NCI-H2196 (cell line): Measurements from ENCODE around the gene CFAP47.
A peak's percentile ranks its signal among the peaks of the same experiment; 100 is the strongest.
"Not testable (repeated sequence)": the region's sequence is repeated elsewhere in the genome, so short reads cannot be mapped to it uniquely, and the experiment has no call there.

Experiments used
- DNase-seq: peaks from one replicate; lab custom pipeline; 2025; ENCODE audit not compliant: unreplicated experiment; lab: John Stamatoyannopoulos, UW

The CFAP47 gene

GRCh38 chrX:35919536-35920309 is at the start of gene CFAP47:
Gene CFAP47, plus strand, starts transcription at chrX:35919734. Its CDS starts 66 bp downstream, at chrX:35919800.
- DNase-seq: peak; percentile 2

DNA sequence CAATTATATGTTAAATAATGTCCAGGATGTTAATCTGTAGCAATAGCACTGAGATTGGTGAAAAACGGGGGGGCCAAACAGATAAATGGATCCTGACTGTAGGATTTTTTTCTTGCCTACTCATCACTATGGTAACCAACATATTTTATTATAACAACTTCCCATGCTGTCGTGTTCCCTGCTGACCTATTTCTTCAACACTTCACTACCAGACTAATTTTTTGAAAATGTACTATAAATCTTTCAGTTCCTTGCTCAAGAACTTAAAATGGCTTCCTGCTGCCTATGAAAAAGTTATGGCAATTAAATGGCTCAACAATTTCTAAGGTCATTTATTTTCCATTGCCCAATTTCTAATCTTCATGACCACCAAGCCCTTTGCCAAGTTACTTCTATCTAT is 38.9 kb upstream of the CFAP47 start:
- DNase-seq: no peak

DNA sequence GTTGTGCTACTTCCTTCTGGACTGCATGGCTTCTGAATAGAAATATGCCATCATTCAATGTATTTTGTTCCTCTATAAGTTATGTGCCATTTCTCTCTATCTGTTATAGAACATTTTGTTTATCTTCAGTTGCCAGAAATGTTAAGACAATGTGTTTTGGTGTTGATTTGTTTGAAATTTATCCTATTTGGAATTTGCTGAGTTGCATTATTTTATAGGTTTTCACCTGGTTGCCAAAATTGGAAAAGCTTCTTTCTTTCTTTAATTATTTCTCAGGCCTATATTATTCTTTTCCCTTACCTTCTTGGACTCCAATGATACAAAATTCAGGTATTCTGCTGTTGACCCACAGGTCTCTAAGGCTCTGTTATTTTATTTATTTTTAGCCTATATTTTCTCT is 33.4 kb upstream of the CFAP47 start:
- DNase-seq: no peak

GRCh38 chrX:35890699-35891098 is 28.8 kb upstream of the CFAP47 start:
- peak; percentile 14 for DNase-seq

- DNase-seq: not testable (repeated sequence)
Observed at GRCh38 chrX:35986816-35987215, 67.3 kb downstream of the CFAP47 start.

DNA sequence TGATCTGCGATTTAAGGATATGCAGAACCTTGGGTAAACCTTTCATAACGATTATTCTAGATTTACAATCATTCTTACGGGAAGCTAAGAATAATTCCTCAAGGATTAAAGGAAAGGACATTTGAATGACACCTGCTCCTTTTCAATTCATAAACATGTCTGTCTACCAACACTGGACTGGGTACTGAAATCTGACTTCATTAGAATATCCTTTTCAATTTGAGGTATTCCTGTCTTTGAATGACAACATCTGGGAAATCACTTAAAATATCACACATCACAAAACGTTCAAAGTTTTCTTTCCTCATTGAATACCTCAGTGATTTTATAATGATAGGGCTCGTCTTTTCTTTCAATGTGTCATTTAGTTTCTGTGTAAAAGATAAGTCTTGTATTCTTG is 87.7 kb downstream of the CFAP47 start:
- DNase-seq: no peak

DNA sequence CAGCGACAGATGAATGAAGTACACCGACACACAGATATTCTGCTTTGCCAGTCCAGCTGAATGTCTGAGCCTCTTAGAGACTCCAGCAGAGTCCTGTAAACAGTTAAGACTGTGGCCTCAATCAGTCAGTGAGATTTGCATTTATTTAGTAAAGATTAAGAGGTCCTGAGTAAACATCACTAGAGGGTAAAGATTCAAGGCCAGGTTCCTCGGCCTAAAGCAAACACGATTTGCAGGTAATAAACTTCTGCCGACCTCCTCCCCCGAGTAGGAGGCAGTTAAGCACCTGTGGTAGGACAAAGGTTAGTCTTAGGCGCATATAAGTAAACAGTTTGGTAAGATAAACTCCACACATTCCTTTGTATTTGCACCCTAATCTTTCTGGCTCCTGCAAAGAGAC is 99.6 kb downstream of the CFAP47 start:
- DNase-seq: no peak

GRCh38 chrX:36035550-36035949 is 116.0 kb downstream of the CFAP47 start:
- no peak for DNase-seq

GRCh38 chrX:36062778-36063177 is 143.2 kb downstream of the CFAP47 start:
- DNase-seq: no peak

DNA sequence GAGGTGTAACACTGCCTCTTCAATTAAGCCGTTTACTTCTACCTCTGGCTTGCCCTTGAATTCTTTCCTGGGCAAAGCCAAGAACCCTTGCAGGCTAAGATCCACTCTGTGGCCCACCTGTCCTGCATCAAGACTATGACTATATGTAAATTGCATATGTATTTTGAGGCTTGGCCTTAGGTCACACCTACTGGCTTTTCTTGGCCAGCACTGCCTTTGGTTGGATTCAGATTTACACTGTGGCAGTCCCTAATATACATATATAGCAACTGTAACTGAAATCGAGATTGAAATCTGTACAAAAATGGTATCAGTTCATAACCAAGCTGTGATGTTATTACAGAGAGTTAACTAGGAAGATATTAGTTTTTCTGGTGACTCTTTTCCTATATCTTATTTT is 151.5 kb downstream of the CFAP47 start:
- DNase-seq: no peak

DNA sequence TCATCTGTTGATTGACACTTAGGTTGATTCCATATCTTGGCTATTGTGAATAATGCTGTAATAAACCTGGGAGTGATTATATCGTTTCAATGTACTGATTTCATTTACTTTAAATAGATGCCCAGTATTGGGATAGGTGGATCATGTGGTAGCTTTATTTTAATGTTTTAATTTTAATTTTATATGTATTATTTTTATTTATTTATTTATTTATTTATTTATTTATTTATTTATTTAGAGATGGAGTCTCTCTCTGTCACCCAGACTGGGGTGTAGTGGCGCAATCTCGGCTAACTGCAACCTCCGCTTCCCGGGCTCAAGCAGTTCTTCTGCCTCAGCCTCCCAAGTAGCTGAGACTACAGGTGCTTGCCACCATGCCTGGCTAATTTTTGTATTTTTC is 155.5 kb downstream of the CFAP47 start:
- not testable (repeated sequence) for DNase-seq

GRCh38 chrX:36083256-36083655 is 163.7 kb downstream of the CFAP47 start:
- no peak for DNase-seq

DNA sequence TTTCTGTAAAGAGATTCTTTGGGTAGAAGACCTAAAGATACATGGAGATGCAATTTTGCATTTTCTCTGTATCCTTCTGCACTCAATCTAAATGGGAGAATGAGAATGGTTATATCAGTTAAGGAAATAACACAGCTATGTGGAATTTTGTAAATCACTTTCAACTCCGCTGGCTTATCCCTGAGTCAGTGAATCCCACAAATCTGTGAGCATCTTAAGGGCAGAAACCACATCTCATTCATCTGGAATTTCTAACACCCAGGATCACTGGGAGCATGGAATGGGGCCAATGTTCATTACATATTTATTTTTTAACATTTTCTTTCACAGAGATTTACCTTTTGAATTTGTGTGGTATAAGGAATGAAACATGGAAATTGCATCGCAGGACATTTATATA is 167.8 kb downstream of the CFAP47 start:
- DNase-seq: no peak

- not testable (repeated sequence) for DNase-seq
Observed at GRCh38 chrX:36088939-36089338, 169.4 kb downstream of the CFAP47 start.

DNA sequence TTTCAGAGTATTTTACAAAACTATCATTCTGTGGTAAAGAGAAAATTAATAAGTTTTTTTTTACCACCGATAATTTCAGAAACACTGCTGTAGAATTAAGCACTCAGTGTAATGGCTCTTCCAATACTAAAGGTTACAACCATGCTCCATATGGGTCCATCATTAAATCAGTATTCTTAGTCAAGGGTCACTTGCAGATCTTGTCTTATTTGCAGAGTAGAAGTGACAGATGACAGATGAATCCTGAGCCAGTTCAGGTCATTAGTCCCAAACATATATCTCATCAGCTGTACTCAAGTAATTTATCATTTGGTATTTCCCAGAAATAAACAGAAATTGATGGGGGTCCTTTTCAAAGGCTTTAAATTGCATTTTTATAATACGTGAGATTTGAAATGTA is 182.9 kb downstream of the CFAP47 start:
- no peak for DNase-seq

DNA sequence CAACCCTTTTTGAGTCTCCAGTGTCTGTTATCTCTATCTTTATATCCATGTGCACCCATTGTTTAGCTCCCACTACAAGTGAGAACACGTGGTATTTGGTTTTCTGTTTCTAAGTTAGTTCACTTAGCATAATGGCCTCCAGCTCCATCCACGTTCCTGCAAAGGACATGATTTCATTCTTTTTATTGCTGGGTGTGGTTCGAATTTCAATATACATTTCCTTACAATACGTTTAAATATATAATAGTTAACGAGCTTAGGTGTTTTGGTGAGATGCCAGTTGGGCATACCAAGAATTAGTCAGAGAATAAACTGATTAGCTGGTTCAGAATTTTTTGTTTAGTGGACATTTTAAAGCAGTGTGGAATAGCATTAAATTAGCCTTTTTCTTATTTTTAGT is 196.7 kb downstream of the CFAP47 start:
- DNase-seq: no peak

DNA sequence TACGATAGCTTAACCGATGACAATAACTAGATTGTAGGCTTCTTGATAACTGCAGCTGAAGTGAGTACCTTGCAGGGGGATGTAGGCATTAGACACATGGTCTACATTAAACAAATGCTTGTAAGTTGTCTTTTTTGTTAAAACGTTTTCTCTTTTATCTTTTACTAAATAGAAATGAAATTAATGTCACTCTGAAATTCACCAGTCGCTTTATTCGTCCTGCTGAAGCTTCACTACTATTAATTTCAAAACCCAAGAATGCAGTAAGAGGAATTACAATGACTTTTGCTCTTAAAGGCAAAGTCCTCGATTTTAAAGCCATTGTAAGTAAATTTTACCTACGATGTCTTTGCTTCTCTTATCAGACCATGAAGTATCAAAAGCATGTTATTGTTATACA is 239.7 kb downstream of the CFAP47 start:
- no peak for DNase-seq

GRCh38 chrX:36160081-36160480 is 240.5 kb downstream of the CFAP47 start:
- DNase-seq: no peak

- no peak for DNase-seq
Observed at GRCh38 chrX:36198575-36198974, 279.0 kb downstream of the CFAP47 start.

DNA sequence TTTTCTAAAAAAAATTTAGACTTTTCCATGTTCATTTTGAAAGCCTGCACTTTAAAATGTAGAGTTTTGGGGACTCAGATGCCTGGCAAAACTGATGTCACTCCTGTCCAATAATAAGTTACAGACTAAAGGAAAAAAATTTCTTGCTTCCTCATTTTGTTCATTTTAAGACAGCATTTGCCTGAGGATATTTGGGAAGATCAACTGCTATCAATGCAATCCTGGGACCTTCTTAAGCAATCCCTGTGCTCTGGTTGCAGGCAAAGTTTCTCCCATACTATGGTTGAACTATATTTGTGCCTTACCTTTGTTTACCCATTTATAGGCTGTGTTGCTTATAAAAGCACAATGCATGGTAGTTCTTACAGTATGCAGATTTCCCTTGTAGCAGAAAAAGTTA is 280.4 kb downstream of the CFAP47 start:
- DNase-seq: no peak

GRCh38 chrX:36214924-36215323 is 295.4 kb downstream of the CFAP47 start:
- DNase-seq: no peak

- DNase-seq: no peak
Observed at GRCh38 chrX:36218801-36219200, 299.3 kb downstream of the CFAP47 start.

DNA sequence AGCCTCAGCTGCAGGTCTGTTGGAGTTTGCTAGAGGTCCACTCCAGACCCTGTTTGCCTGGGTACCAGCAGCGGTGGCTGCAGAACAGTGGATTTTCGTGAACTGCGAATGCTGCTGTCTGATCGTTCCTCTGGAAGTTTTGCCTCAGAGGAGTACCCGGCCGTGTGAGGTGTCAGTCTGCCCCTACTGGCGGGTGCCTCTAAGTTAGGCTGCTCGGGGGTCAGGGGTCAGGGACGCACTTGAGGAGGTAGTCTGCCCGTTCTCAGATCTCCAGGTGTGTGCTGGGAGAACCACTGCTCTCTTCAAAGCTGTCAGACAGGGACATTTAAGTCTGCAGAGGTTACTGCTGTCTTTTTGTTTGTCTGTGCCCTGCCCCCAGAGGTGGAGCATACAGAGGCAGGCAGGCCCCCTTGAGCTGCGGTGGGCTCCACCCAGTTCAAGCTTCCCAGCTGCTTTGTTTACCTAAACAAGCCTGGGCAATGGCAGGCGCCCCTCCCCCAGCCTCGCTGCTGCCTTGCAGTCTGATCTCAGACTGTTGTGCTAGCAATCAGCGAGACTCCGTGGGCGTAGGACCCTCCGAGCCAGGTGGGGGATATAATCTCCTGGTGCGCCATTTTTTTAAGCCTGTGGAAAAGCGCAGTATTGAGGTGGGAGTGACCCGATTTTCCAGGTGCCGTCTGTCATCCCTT is 315.4 kb downstream of the CFAP47 start:
- not testable (repeated sequence) for DNase-seq
